DMS153 treated with DMSO at 0.1 percent for 48 hours (cell line): ENCODE measurements around the gene FKBP1C.
"Not testable (repeated sequence)": the region's sequence is repeated elsewhere in the genome, so short reads cannot be mapped to it uniquely, and the experiment has no call there.

ENCODE experiments used
- DNase-seq: peaks from one replicate; lab custom pipeline; 2025; ENCODE audit not compliant: unreplicated experiment; lab: John Stamatoyannopoulos, UW

The FKBP1C gene

GRCh38 chr6:63211343-63211742 lies at the start of gene FKBP1C:
FKBP1C (plus strand) TSS chr6:63211469.
- not testable (repeated sequence) for DNase-seq

GRCh38 chr6:63164047-63164803 lies 47.0 kb upstream of the FKBP1C start:
- not testable (repeated sequence) for DNase-seq

DNA sequence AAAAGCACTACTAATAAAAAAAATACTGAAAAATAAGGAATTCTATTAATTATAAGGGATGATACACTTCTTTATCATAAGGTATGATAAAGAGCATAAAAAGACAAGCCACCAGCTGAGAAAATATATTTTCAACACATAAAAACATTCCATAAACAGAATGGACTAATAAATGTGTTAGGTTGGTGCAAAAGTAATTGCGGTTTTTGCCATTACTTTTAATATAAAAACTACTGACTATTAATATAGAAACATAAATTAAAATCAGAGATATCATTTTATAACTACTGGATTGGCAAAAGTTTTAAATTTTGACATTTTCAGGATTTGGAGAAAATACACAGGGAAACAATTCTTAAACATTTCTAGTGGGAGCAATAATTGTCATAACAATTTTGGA lies 37.1 kb upstream of the FKBP1C start:
- no peak for DNase-seq

DNA sequence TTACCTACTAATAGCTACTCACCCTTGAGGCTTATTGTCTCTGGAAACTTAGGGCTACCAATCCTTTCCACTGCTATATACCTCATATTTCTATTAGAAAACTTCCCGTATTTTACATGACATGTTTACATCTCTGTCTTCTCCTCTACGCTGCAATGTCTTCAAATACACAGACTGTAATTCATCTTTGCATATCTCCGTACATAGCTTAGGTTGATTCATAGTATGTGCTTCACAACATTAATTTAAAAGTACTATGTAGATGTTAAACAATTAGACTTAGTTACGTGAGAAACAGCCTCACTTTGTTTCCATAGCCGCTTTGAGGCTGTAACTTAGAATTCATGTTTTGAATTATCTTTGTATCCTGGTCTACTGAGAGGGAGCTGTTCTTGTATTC lies 35.1 kb upstream of the FKBP1C start:
- DNase-seq = no peak

GRCh38 chr6:63180367-63180766 lies 30.9 kb upstream of the FKBP1C start:
- no peak for DNase-seq

GRCh38 chr6:63186970-63187369 lies 24.3 kb upstream of the FKBP1C start:
- no peak for DNase-seq

- no peak for DNase-seq
Measured at GRCh38 chr6:63188828-63189227, 22.4 kb upstream of the FKBP1C start.

- no peak for DNase-seq
Measured at GRCh38 chr6:63193324-63193723, 17.9 kb upstream of the FKBP1C start.

GRCh38 chr6:63197741-63198140 lies 13.5 kb upstream of the FKBP1C start:
- DNase-seq = no peak

GRCh38 chr6:63213325-63213724 lies 2.1 kb downstream of the FKBP1C start:
- DNase-seq = no peak

DNA sequence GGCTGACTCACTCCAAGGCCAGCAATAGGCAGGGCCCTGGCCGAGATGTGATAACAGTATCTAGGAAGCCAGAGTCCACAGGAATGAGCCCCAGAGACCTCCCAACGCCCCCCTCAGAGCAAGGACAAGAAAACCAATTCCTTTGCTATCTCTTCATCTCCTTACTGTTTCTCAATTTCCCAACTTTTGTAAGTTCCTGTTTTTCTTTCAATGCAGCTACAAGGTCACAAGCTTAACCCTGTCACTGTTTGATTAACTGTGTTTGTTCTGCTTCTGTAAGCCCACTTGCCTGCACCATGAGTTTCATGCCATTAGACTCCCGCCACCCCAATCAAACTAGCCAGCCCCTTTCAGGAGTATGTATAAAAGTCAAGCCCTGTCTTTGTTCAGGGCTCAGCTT lies 3.5 kb downstream of the FKBP1C start:
- DNase-seq = no peak

GRCh38 chr6:63224179-63224578 lies 12.9 kb downstream of the FKBP1C start:
- no peak for DNase-seq

GRCh38 chr6:63225987-63226386 lies 14.7 kb downstream of the FKBP1C start:
- DNase-seq = not testable (repeated sequence)

DNA sequence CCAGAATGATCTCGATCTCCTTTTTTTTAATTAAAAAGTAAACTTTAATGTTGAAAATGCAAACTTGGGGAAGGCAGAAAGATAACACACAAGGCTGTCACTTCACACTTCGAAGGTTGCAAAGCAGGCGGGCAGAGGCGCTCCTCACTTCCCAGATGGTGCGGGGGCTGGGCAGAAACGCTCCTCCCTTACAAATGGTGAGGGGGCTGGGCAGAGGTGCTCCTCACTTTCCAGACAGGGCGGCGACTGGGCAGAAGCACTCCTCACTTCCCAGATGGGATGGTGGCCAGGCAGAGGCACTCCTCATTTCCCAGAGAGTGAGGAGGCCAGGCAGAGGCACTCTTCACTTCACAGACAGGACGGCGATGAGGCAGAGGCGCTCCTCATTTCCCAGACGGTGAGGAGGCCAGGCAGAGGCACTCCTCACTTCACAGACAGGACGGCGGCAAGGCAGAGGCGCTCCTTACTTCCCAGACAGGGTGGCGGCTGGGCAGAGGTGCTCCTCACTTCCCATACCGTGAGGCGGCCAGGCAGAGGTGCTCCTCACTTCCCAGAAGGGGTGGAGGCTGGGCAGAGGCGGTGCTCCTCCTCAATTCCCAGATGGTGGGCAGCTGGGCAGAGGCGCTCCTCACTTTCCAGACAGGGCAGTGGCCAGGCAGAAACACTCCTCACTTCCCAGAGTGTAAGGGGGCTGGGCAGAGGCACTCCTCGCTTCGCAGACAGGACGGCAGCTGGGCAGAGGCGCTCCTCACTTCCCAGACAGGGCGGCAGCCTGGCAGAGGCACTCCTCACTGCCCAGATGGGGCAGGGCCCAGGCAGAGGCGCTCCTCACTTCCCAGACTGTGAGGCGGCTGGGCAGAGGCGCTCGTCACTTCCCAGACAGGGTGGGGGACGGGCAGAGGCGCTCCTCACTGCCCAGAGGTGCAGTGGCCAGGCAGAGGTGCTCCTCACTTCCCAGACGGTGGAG lies 16.9 kb downstream of the FKBP1C start:
- DNase-seq = not testable (repeated sequence)

DNA sequence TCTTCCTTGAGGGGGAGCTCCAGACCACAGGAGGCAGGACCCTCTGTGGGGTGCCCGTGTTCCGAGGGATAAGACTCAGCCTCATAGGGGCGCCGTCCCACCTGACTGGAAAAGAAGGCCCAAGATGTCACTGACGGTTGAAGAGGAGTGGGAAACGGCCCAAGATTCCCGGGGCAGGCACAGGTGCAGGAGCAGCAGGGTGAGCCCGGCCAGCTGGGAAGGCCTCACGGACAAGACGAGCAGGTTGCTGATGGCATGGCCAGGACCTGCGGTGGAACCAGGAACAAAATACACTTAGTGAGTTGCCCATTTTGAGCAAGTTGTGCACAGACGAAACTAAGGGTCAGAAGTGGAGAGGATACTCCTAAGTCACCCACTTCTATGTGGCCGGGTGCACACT lies 18.8 kb downstream of the FKBP1C start:
- not testable (repeated sequence) for DNase-seq

- not testable (repeated sequence) for DNase-seq
Measured at GRCh38 chr6:63230511-63230910, 19.2 kb downstream of the FKBP1C start.

DNA sequence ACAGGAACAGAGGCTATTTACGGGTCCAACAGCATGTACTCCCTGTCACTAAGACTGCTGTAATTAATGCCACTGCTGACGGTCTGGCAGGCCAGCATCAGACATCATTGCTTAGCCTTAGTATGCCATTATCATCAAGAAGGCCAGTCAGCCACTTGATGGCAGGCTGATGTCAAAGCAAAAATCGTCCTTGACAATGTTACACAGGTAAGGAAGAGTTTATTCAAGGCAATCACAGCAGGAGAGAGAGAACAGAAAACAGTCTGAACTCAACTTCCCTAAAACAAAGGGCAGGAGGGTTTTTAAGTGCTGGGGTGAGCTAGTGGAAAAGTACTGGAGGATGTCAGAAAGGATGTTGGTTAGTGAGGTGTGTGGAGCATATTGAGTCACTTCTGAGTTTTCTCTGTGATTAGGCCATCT lies 25.1 kb downstream of the FKBP1C start:
- no peak for DNase-seq

GRCh38 chr6:63245420-63245819 lies 34.2 kb downstream of the FKBP1C start:
- DNase-seq = no peak

- no peak for DNase-seq
Measured at GRCh38 chr6:63245909-63246308, 34.6 kb downstream of the FKBP1C start.

DNA sequence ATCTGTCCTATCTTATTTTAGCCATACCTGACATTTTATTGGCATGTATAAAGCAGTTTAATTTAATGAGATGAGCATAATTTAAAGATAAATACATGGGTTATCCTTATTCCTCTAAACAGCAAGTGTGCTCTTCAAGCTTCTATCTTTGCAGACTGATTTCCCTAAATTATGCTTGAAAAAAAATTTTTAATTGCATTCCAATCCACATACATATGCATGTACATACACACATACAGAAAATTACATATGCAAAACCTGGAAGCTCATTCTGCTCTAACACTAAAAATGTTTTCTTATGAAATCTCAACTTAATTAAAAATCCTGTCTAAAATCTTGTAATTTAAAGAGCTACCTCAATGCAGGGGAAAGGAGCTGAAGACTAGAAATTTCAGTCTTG lies 35.3 kb downstream of the FKBP1C start:
- no peak for DNase-seq

DNA sequence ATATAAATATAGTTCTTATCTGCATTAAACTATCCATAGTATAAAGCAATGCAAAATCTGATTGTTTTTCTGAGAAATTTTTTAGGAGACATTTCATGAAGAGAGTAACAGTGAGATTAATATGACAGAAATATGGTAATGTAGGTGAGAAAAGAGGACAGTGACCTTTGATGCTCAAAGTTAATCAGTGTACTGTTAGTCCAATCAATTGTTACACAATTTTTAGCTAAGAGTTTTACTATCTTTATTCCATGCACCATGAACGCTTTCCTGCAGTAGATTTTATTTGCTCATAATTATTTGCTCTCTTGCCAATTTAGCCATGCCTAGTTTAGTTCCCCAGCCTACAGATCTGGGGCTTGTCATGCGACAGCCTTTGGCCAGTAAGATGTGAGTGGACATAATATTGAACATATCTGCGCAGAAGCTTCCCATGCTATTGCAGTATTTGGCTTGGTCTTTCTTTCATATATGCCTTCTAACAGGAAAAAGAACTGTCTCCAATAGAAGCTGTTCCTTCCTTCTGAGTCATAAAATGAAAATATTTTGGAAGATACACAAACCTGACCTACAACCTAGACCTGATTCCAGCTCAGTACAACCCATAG lies 38.7 kb downstream of the FKBP1C start:
- no peak for DNase-seq

- no peak for DNase-seq
Measured at GRCh38 chr6:63259153-63259552, 47.9 kb downstream of the FKBP1C start.
